Caco-2 (cell line): ENCODE results near the gene POU2AF1. TPM values are rescaled to one million over a fixed set of nuclear protein-coding genes. Genes with fewer than 3 reads are reported as not detected.

Experiments used
- BruUV-seq: library from RNA; stranded (reverse); fragments of 400-500 nt; replicated peaks from 2 replicates; lab custom pipeline; 2021; lab: Mats Ljungman, UMichigan
- CTCF ChIA-PET: fragments of 300-600 bp; sonication (Branson Sonifier 250); formaldehyde crosslinking; loops from one replicate; lab custom pipeline; 2022; ENCODE audit warnings: antibody characterized with exemption; lab: Charles Lee
- POLR2A ChIA-PET: fragments of 300-600 bp; sonication (Branson Sonifier 250); formaldehyde crosslinking; loops from one replicate; lab custom pipeline; 2022; ENCODE audit warnings: antibody characterized with exemption; lab: Charles Lee
- DNase-seq, 2 experiments: peaks; one replicate each; pipeline versions ENCODE4 v3.0.0 to v3.0.0-alpha.2; 2020 to 2022
- H3K27me3 ChIP-seq: replicated peaks from 2 replicates; pipeline ENCODE4 v1.6.0; 2011; ENCODE audit warnings: low read length; ENCODE audit not compliant: control insufficient read depth, insufficient read depth
- H3K36me3 ChIP-seq: 2 replicates; pipeline ENCODE4 v1.5.1; 2011; ENCODE audit warnings: low read length; ENCODE audit not compliant: control insufficient read depth, insufficient read depth
- H3K4me1 ChIP-seq: fragments of 250-450 bp; sonication (Bioruptor Pico); 2 replicates; pipeline ENCODE4 v1.5.1; 2020; ENCODE audit warnings: mild to moderate bottlenecking
- H3K4me3 ChIP-seq: 2 replicates; pipeline ENCODE4 v1.5.1; 2011; ENCODE audit warnings: low read depth, mild to moderate bottlenecking, control low read depth, low read length
- H3K9me3 ChIP-seq: fragments of 250-450 bp; sonication (Bioruptor Pico); 2 replicates; pipeline ENCODE4 v1.5.1; 2020; ENCODE audit warnings: mild to moderate bottlenecking, moderate library complexity
- H3K27ac Mint-ChIP-seq: one replicate; pipeline ENCODE4 v1.8.0; 2022; ENCODE audit warnings: mixed read lengths; ENCODE audit not compliant: unreplicated experiment
- H3K27me3 Mint-ChIP-seq: one replicate; pipeline ENCODE4 v1.8.0; 2022; ENCODE audit warnings: mixed read lengths; ENCODE audit not compliant: insufficient read depth, unreplicated experiment
- H3K36me3 Mint-ChIP-seq: one replicate; pipeline ENCODE4 v1.8.0; 2022; ENCODE audit warnings: mild to moderate bottlenecking, mixed read lengths; ENCODE audit not compliant: insufficient read depth, unreplicated experiment
- H3K4me1 Mint-ChIP-seq: one replicate; pipeline ENCODE4 v1.8.0; 2022; ENCODE audit warnings: low read depth, mixed read lengths; ENCODE audit not compliant: unreplicated experiment
- H3K4me3 Mint-ChIP-seq: one replicate; pipeline ENCODE4 v1.8.0; 2022; ENCODE audit warnings: mild to moderate bottlenecking, moderate library complexity, mixed read lengths; ENCODE audit not compliant: unreplicated experiment
- H3K9me3 Mint-ChIP-seq: one replicate; pipeline ENCODE4 v1.8.0; 2022; ENCODE audit warnings: mixed read lengths; ENCODE audit not compliant: unreplicated experiment
- CTCF ChIP-seq, 2 experiments: fragments of 200-600 bp in 1 of 2; IDR thresholded peaks; 1 replicate in 1 of 2; 2 replicates in 1 of 2; pipeline versions ENCODE4 v1.5.1 to v1.8.0; 2011 to 2022; ENCODE audit warnings: antibody characterized with exemption in 1 of 2, control low read depth in 1 of 2, inconsistent platforms in 1 of 2, low read depth in 1 of 2, low read length in 1 of 2, mild to moderate bottlenecking in 1 of 2, moderate library complexity in 1 of 2; ENCODE audit not compliant: insufficient read depth in 1 of 2, severe bottlenecking in 1 of 2, unreplicated experiment in 1 of 2
- intact Hi-C: fragments of 100-400 bp; cut with micrococcal nuclease; formaldehyde crosslinking; loops from one replicate; pipeline ENCODE4 v1.10.0; 2022; ENCODE audit not compliant: unreplicated experiment
- total RNA-seq: library from RNA; stranded (reverse); gene quantifications from 2 replicates; pipeline ENCODE4 v1.2.3, GENCODE V29; 2022

Gene POU2AF1
- total RNA-seq, 1 experiment from 2014 or later: 2.7 TPM

- DNase-seq: no peak
- no peaks in the 10 kb centered on the region for H3K36me3 ChIP-seq
- H3K9me3 ChIP-seq: no peaks in the 10 kb centered on the region
- H3K4me1 ChIP-seq: no peaks in the 10 kb centered on the region
- CTCF ChIA-PET: no interaction called here
- H3K4me3 ChIP-seq: no peak overlapping the region
- intact Hi-C loops: no loop called here
- Mint-ChIP-seq H3K27me3 (no peaks in the 10 kb centered on the region), H3K4me3 (no peak overlapping the region), H3K36me3 (no peaks in the 10 kb centered on the region), H3K27ac (no peak overlapping the region), H3K9me3 (no peaks in the 10 kb centered on the region), H3K4me1 (no peaks in the 10 kb centered on the region)
- BruUV-seq: no TSS peak
- TF ChIP-seq CTCF (IDR thresholded peaks at IDR 0.05; ENCODE audit: insufficient read depth in 1 of 2, low read depth in 1 of 2, low read length in 1 of 2, severe bottlenecking in 1 of 2, unreplicated experiment in 1 of 2): no peak
- POLR2A ChIA-PET: no interaction called here
- H3K27me3 ChIP-seq: no peaks in the 10 kb centered on the region
These were observed 14.0 kb upstream of the POU2AF1 start for GRCh38 chr11:111393096-111393495.

- DNase-seq: no peak
- no peaks in the 10 kb centered on the region for H3K4me1 Mint-ChIP-seq
- no peaks in the 10 kb centered on the region for H3K36me3 ChIP-seq
- no peaks in the 10 kb centered on the region for H3K4me1 ChIP-seq
- TF ChIP-seq CTCF (IDR thresholded peaks at IDR 0.05; ENCODE audit: insufficient read depth in 1 of 2, low read depth in 1 of 2, low read length in 1 of 2, severe bottlenecking in 1 of 2, unreplicated experiment in 1 of 2): no peak
- ChIA-PET POLR2A (no interaction called here), CTCF (no interaction called here)
- no peaks in the 10 kb centered on the region for H3K27me3 ChIP-seq
- no TSS peak for BruUV-seq
- no peaks in the 10 kb centered on the region for H3K9me3 Mint-ChIP-seq
- no peak overlapping the region for H3K4me3 ChIP-seq
- H3K27me3 Mint-ChIP-seq: no peaks in the 10 kb centered on the region
- intact Hi-C loops: no loop called here
- no peak overlapping the region for H3K27ac Mint-ChIP-seq
- no peak overlapping the region for H3K4me3 Mint-ChIP-seq
- no peaks in the 10 kb centered on the region for H3K36me3 Mint-ChIP-seq
- H3K9me3 ChIP-seq: no peaks in the 10 kb centered on the region
These were observed 13.5 kb upstream of the POU2AF1 start for GRCh38 chr11:111392552-111392951.

DNA sequence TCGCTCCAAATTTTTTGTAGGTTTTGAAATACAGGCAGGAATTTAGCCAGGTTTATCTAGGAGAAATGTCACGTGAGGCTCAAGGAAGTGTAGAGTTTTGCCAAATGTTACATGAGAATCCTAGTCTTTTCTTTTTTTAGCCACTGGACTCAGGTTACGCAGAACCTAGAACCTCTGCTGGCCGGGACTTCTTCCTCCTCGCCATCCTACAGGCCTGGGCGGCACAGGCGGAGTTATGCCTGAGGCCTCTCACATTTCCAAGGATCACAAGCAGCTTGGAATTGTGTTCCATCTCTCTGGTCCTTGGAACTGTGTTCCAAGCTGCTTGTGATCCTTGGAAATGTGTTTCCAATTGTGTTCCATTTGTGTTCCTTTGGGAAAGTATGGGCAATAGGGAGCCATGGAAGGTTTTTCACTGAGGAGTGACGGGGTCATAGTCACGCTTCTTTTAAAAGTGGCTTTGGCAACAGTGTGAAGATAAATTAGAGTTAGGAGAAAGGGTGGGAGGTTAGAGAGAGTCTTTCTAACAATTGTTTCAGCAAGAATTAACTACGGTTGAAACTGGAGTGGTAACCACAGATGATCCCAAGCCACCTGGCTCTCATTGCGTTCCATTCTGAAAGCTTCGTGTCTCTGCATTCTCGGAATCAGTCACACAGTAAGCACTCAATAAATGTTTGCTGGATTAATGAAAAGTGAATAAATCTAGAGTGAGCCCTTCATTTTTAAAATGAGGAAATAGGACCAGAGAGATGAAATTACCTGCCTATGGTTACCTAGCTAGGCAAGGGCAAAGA lies 12.5 kb upstream of the POU2AF1 start:
- Histone ChIP-seq H3K27me3 (no peaks in the 10 kb centered on the region), H3K4me3 (no peak overlapping the region), H3K36me3 (no peaks in the 10 kb centered on the region), H3K9me3 (no peaks in the 10 kb centered on the region), H3K4me1 (no peaks in the 10 kb centered on the region)
- TF ChIP-seq CTCF (IDR thresholded peaks at IDR 0.05; ENCODE audit: insufficient read depth in 1 of 2, low read depth in 1 of 2, low read length in 1 of 2, severe bottlenecking in 1 of 2, unreplicated experiment in 1 of 2): no peak
- ChIA-PET POLR2A (no interaction called here), CTCF (interaction anchor here (0.6 to 0.7 kb wide), 2 partner anchors 31 to 1409 kb away, joined by 3 read pairs; no protein-coding TSS in a partner anchor)
- peaks cover 3% of the 10 kb centered on the region for H3K9me3 Mint-ChIP-seq
- BruUV-seq: no TSS peak
- DNase-seq: no peak
- H3K27me3 Mint-ChIP-seq: no peaks in the 10 kb centered on the region
- H3K36me3 Mint-ChIP-seq: no peaks in the 10 kb centered on the region
- intact Hi-C loops: no loop called here
- no peaks in the 10 kb centered on the region for H3K4me1 Mint-ChIP-seq
- H3K4me3 Mint-ChIP-seq: no peak overlapping the region
- no peak overlapping the region for H3K27ac Mint-ChIP-seq
